AG09309 (cell line): ENCODE data around the gene INSIG2.

Source experiments
- DNase-seq: peaks from one replicate; pipeline ENCODE4 v3.0.0-alpha.2; 2010; ENCODE audit warnings: low read depth
- H3K4me3 ChIP-seq: 2 replicates; pipeline ENCODE4 v1.5.1; 2011; ENCODE audit warnings: mild to moderate bottlenecking, low read depth, low read length, moderate library complexity; ENCODE audit not compliant: control insufficient read depth
- CTCF ChIP-seq: IDR thresholded peaks from 2 replicates; pipeline ENCODE4 v1.5.1; 2011; ENCODE audit warnings: mild to moderate bottlenecking, low read depth, low read length, inconsistent platforms; ENCODE audit not compliant: insufficient read depth, control insufficient read depth; ENCODE audit errors: missing control alignments

INSIG2 gene

GRCh38 chr2:118088051-118089024 lies at the start of gene INSIG2:
INSIG2 (plus strand) TSS chr2:118088471; CDS start chr2:118096557, 8,086 bp downstream.
- peak; percentile 18 for TF ChIP-seq CTCF
- peak within 1 kb of the TSS; percentile 99 for H3K4me3 ChIP-seq
- DNase-seq: peak; percentile 68

GRCh38 chr2:118040891-118041290 lies 47.4 kb upstream of the INSIG2 start:
- H3K4me3 ChIP-seq: no peak overlapping the region
- TF ChIP-seq CTCF: no peak
- DNase-seq: no peak

- no peak overlapping the region for H3K4me3 ChIP-seq
- no peak for DNase-seq
- no peak for TF ChIP-seq CTCF
These were observed 44.1 kb upstream of the INSIG2 start for GRCh38 chr2:118044103-118044716.

- DNase-seq: no peak
- TF ChIP-seq CTCF: no peak
- H3K4me3 ChIP-seq: no peak overlapping the region
These were observed 43.4 kb upstream of the INSIG2 start for GRCh38 chr2:118044854-118045253.

- no peak overlapping the region for H3K4me3 ChIP-seq
- DNase-seq: no peak
- TF ChIP-seq CTCF: no peak
These were observed 43.0 kb upstream of the INSIG2 start for GRCh38 chr2:118045286-118045685.

- TF ChIP-seq CTCF: peak; percentile 52
- no peak for DNase-seq
- H3K4me3 ChIP-seq: no peak overlapping the region
These were observed 41.5 kb upstream of the INSIG2 start for GRCh38 chr2:118046634-118047210.
